Measurements from ENCODE around the gene RHOV. TPM values are rescaled to one million over a fixed set of nuclear protein-coding genes. Genes with fewer than 3 reads are reported as not detected.

RHOV gene
- total RNA-seq, 2 experiments from 2014 or later, result 0.27 to 0.51 TPM

GRCh38 chr15:40858706-40859105 is 15.3 kb downstream of the RHOV start:
- POLR2A ChIA-PET, result interaction anchor here (0.9 to 2.2 kb wide), 3 partner anchors 15 to 36 kb away, joined by 3 to 21 read pairs (median 6); partner anchors contain the start of genes SPINT1 and VPS18
- CTCF ChIA-PET, result interaction anchor here (0.5 to 4.3 kb wide), 25 partner anchors 9 to 1310 kb away, joined by 3 to 63 read pairs (median 5); partner anchors contain the start of genes C15orf62, CCDC32, DNAJC17 and RHOV

- ChIA-PET CTCF (interaction anchor here (0.5 to 4.3 kb wide), 25 partner anchors 9 to 1692 kb away, joined by 3 to 63 read pairs (median 5); partner anchors contain the start of genes C15orf62, DLL4, DNAJC17 and RHOV), POLR2A (interaction anchor here (0.9 to 2.2 kb wide), 3 partner anchors 34 to 51 kb away, joined by 4 to 21 read pairs (median 4); partner anchors contain the start of genes DNAJC17, VPS18 and ZFYVE19)
Observed at GRCh38 chr15:40857601-40858341, 16.3 kb downstream of the RHOV start.

- ChIA-PET POLR2A (no interaction called here), CTCF (interaction anchor here (0.5 to 4.3 kb wide), 11 partner anchors 10 to 1693 kb away, joined by 3 to 63 read pairs (median 18); partner anchors contain the start of genes DNAJC17, RHOV, SPINT1 and ZFYVE19)
Observed at GRCh38 chr15:40856746-40857145, 17.3 kb downstream of the RHOV start.

GRCh38 chr15:40855706-40856234 is 18.3 kb downstream of the RHOV start:
- ChIA-PET CTCF (interaction anchor here (1.1 to 3.1 kb wide), 3 partner anchors 16 to 39 kb away, joined by 3 to 12 read pairs (median 6); partner anchors contain the start of gene VPS18), POLR2A (no interaction called here)

DNA sequence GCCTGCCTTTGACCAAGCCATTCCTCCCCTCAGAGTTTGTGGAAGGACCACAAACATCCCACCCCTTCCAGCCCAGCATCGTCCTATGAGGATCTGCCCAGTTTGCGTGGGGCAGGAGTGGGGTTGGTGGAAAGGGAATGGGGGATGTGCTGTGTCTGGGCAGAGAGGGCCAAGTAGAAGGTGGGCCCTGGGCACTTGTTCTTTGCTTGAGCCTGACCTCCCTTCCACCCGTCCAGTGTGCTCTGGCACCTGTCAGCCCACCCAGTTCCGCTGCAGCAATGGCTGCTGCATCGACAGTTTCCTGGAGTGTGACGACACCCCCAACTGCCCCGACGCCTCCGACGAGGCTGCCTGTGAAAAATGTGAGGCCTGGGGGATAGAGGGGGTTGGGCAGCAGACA is 19.9 kb downstream of the RHOV start:
- ChIA-PET CTCF (interaction anchor here (1.6 to 3.1 kb wide), 2 partner anchors 38 to 40 kb away, joined by 6 to 12 read pairs; partner anchors contain the start of gene VPS18), POLR2A (no interaction called here)

- CTCF ChIA-PET, result interaction anchor here (1.0 to 3.1 kb wide), 2 partner anchors 39 to 53 kb away, joined by 3 to 12 read pairs; no protein-coding TSS in a partner anchor
- POLR2A ChIA-PET, result no interaction called here
Observed at GRCh38 chr15:40853241-40853890, 20.7 kb downstream of the RHOV start.

DNA sequence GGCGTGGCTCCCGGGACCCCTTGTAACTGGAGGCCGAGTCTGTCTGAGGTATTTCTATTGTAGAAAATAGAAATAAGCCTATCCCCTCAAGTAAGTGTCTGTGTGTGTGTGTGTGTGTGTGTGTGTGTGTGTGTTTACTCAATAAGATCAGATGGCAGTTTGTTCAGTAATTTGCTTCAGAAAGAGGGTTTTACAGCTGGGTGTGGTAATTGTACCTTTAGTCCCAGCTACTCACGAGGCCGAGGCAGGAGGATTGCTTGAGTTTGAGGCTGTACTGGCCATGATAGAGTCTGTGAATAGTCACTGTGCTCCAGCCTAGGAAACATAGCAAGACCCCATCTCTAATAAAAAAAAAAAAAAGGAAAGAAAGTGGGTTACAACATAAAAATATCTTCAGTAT is 21.5 kb downstream of the RHOV start:
- ChIA-PET POLR2A (no interaction called here), CTCF (interaction anchor here (1.0 to 3.1 kb wide), 2 partner anchors 40 to 54 kb away, joined by 3 to 12 read pairs; no protein-coding TSS in a partner anchor)

DNA sequence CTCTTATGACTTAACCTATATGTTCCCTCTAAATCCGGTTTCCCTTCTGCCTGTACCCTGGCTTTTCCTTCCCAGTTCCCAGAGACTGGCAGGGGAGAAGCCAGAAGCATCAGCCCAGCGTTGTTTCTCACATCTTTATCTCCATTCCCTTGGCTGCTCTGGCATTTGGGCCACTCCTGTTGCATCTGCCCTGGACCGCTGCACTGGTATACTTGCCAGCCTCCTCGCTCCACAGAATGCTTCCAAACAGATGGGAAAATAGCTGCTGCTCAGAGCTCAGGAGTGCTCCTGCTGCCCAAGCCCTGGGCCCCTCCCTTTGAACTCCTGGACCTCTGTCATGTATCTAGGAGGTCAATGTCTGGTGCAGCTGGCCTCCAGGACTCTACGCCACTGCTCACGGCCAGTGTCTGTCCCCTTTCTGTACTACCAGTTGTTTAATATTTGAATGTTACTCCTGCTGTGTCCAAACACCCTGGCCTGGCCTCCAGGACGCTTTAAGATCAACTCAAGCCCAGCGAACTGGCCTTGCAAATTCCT is 23.4 kb downstream of the RHOV start:
- CTCF ChIA-PET, result interaction anchor here (0.5 to 1.6 kb wide), 2 partner anchors 8 to 21 kb away, joined by 3 to 8 read pairs; no protein-coding TSS in a partner anchor
- POLR2A ChIA-PET, result no interaction called here

DNA sequence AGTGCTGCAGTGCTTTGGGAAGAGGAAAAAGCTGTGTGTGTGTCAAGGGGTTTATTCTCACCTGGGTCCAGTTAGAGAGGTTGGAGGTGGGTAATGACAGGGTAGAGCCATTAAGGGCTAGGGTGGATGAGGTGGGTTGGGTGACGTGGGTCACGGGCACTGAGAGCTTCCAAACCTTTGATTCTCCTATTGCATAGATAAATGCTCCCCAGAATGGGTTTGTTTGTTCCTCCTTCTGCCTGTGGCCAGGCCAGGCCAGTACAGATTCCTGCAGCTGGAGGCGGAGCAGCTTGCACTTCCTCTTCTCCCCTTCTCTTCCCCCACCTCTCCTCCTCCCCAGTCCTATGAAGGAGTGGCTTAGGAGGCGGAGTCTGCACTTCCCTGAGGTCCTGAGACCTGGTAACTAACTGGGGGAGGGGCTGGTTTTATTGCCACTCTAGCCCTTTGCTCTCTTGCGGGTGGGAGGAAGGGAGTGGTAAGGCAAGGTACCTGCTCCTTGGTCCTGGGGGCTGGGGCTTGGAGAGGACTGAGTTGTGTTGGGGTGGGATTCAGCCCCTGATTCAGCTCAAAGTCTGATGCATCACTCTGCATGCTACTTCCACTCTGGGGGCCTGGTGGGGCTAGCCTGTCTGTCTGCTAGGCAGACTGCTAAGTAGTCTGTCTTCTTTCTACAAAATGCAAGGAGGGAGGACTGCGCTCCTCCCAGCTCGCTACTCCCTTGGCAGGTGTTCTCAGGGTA is 26.6 kb downstream of the RHOV start:
- ChIA-PET POLR2A (interaction anchor here (0.5 to 0.6 kb wide), 2 partner anchors 14 to 571 kb away, joined by 3 read pairs; no protein-coding TSS in a partner anchor), CTCF (interaction anchor here (0.6 to 2.5 kb wide), 3 partner anchors 11 to 259 kb away, joined by 3 to 22 read pairs (median 3); no protein-coding TSS in a partner anchor)

DNA sequence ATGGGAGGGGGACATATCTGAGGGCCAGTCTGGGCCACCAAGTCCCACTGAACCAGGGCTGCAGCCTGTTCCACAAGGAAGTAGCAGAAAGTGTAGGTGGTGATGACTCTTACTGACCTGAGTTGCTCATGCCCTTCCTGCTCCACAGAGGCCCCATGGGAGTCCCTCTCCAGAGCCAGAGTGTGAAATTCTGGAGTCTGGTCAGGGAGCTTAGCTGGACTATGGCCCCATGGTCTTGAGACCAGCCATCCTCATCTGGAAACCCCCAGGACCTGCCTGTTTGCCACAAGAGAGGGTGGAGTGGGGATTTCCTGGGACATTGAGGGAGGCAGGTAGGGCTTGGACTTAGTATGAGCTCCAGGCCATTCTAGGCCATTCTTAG is 27.2 kb downstream of the RHOV start:
- POLR2A ChIA-PET, result no interaction called here
- CTCF ChIA-PET, result interaction anchor here (2.5 kb wide), 1 partner anchor 11 kb away, joined by 22 read pairs; no protein-coding TSS in a partner anchor

DNA sequence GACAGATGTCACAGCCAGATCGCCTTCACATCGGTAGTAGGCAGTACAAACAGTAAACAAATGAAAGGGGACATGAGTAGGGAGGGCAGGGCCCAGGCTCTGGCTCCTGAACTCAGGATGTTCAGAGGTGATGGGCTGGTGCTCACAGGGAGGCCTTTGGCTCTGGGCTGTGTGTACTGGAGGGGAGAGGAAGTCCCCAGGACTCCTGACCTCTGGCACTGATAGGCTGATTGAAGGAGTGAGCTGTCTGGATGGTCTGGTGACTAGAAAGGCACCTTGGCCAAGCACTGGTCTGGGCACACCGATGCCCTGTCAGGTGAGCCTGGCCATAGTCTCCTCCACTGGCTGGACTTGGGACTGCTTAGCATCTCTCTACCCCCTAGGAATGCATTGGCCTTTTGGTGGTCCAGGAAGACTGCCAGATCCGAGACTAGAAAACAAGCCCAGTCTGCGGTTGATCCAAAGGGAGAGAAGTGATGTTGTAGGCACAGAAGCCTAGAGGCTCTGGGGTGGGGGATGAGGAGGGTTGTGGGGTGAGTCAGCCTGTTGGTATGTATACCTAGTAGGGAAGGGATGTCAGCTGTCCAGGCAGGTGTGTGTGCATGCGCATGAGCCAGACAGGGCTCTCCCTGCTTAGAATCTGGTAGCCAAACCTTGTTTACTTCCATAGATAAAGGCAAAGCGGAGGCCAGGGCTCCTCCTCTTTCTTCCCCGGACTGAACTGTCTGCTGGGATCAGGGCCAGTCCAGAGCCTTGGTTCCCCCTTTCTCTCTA is 28.3 kb downstream of the RHOV start:
- ChIA-PET CTCF (interaction anchor here (2.5 to 3.7 kb wide), 2 partner anchors 13 kb away, joined by 22 to 38 read pairs; no protein-coding TSS in a partner anchor), POLR2A (no interaction called here)

DNA sequence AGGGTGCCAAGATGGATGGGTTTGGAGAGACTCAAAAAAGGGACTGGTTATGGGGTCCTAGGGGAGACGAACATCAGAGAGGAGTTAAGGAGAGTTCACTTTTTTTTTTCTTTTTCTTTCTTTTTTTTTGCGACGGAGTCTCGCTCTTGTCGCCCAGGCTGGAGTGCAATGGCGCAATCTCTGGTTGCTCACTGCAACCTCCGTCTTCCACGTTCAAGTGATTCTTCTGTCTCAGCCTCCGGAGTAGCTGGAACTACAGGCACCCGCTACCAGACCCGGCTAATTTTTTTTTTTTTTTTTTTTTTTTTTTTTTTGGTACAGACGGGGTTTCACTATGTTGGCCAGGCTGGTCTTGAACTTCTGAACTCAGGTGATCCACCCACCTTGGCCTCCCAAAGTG is 29.0 kb downstream of the RHOV start:
- POLR2A ChIA-PET, result interaction anchor here (0.6 kb wide), 1 partner anchor 22 kb away, joined by 5 read pairs; no protein-coding TSS in a partner anchor

DNA sequence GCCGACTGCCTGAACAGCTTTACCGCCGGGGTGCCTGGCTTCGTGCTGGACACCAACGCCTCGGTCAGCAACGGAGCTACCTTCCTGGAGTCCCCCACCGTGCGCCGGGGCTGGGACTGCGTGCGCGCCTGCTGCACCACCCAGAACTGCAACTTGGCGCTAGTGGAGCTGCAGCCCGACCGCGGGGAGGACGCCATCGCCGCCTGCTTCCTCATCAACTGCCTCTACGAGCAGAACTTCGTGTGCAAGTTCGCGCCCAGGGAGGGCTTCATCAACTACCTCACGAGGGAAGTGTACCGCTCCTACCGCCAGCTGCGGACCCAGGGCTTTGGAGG is 29.4 kb downstream of the RHOV start:
- POLR2A ChIA-PET, result interaction anchor here (0.6 to 1.3 kb wide), 3 partner anchors 22 to 101 kb away, joined by 3 to 5 read pairs (median 3); partner anchors contain the start of gene VPS18
- CTCF ChIA-PET, result interaction anchor here (0.6 to 3.7 kb wide), 6 partner anchors 10 to 62 kb away, joined by 3 to 38 read pairs (median 5); partner anchors contain the start of gene VPS18

More for the DNA sequence above, 29.0 kb downstream of the RHOV start:
- CTCF ChIA-PET, result interaction anchor here (0.6 to 3.7 kb wide), 6 partner anchors 10 to 61 kb away, joined by 3 to 38 read pairs (median 5); partner anchors contain the start of gene VPS18

GRCh38 chr15:40843885-40844695 is 29.9 kb downstream of the RHOV start, which contains the start of gene SPINT1:
SPINT1 (plus strand) TSS chr15:40844048; CDS start chr15:40844555, 507 bp downstream.
- ChIA-PET POLR2A (interaction anchor here (1.2 to 1.3 kb wide), 3 partner anchors 15 to 100 kb away, joined by 3 to 6 read pairs (median 3); partner anchors contain the start of gene VPS18), CTCF (interaction anchor here (0.8 to 3.7 kb wide), 7 partner anchors 9 to 97 kb away, joined by 3 to 38 read pairs (median 4); partner anchors contain the start of gene VPS18)

DNA sequence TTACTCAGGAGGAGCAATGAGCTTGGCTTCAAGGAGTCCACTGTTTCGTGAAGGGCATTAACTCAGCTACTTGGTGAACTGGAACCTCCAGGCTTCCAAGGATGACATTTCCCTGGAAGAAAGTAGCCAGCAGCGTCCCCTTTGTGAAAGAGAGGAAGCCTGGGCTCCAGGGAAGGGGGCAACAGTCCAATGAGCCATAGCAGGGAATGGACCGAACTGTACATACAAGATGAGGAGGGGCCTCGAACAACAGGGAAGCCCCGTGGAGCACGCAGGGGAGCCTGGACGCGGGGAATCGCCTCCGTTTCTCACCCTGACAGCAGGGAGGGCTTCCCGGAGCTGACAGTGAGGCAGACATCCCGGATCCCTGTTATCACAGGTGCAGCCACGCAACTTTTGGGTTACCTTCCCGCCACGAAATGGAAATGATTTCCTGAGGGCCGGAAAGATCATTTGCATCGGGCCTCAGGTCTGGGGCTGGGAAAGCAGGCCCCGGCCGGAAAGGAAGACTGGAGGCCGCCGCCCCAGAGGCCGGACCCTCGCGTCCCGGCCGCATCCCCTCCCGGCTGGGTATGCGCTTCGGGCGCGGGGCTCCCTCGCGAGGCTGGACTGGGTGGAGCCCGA is 30.7 kb downstream of the RHOV start:
- POLR2A ChIA-PET, result interaction anchor here (1.2 to 1.3 kb wide), 3 partner anchors 16 to 100 kb away, joined by 3 to 6 read pairs (median 3); partner anchors contain the start of gene VPS18
- CTCF ChIA-PET, result interaction anchor here (0.7 to 3.7 kb wide), 7 partner anchors 8 to 97 kb away, joined by 3 to 38 read pairs (median 4); partner anchors contain the start of gene VPS18

GRCh38 chr15:40841741-40842140 is 32.3 kb downstream of the RHOV start:
- CTCF ChIA-PET, result no interaction called here
- POLR2A ChIA-PET, result no interaction called here
